GM21619 (cell line): Measurements from ENCODE around the gene POLR1C.

Source experiments
- ATAC-seq: cut with Tn5 transposase; IDR thresholded peaks from one replicate; pipeline ENCODE4 v1.9.1; 2021; ENCODE audit not compliant: unreplicated experiment

The POLR1C gene

GRCh38 chr6:43559328-43559727 lies 42.4 kb downstream of the POLR1C start:
- no peak for ATAC-seq

GRCh38 chr6:43570876-43571441 lies 54.1 kb downstream of the POLR1C start:
- no peak for ATAC-seq
